Measurements from ENCODE around the gene GCAT.

- TF ChIP-seq CTCF (IDR thresholded peaks at IDR 0.05; ENCODE audit: insufficient read depth, low read depth, low read length) (no peak), EZH2 (IDR thresholded peaks at IDR 0.05; ENCODE audit: insufficient read depth, low read length) (no peak)
These were observed 10.8 kb downstream of the GCAT start for GRCh38 chr22:37818409-37819104.
